GM03348 (cell line): ENCODE results near the gene AP2B1.
"Not testable (repeated sequence)": the region's sequence is repeated elsewhere in the genome, so short reads cannot be mapped to it uniquely, and the experiment has no call there.

Experiments used
- DNase-seq: peaks from one replicate; pipeline ENCODE4 v3.0.0; 2012; ENCODE audit warnings: low spot score

The AP2B1 gene

GRCh38 chr17:35748979-35749378 lies 161.9 kb downstream of the AP2B1 start:
- no peak for DNase-seq

GRCh38 chr17:35749560-35750412 lies 162.7 kb downstream of the AP2B1 start:
- peak; percentile 61 for DNase-seq

GRCh38 chr17:35750526-35751395 lies 163.6 kb downstream of the AP2B1 start:
- DNase-seq, result peak; percentile 39

GRCh38 chr17:35751541-35751940 lies 164.4 kb downstream of the AP2B1 start:
- DNase-seq, result not testable (repeated sequence)

GRCh38 chr17:35752471-35752870 lies 165.3 kb downstream of the AP2B1 start:
- no peak for DNase-seq

- DNase-seq, result no peak
Measured at GRCh38 chr17:35752945-35753764, 166.0 kb downstream of the AP2B1 start, which contains the start of gene GAS2L2. TSS of gene GAS2L2 (minus strand) at chr17:35753239. CDS start at chr17:35752850, 389 bp downstream.

GRCh38 chr17:35757243-35757642 lies 170.1 kb downstream of the AP2B1 start:
- no peak for DNase-seq

GRCh38 chr17:35760587-35760986 lies 173.5 kb downstream of the AP2B1 start, which contains the start of gene C17orf50:
TSS of gene C17orf50 (plus strand) at chr17:35760887. CDS start at chr17:35760942, 55 bp downstream.
- no peak for DNase-seq

- DNase-seq, result no peak
Measured at GRCh38 chr17:35761601-35762000, 174.5 kb downstream of the AP2B1 start.

- DNase-seq, result no peak
Measured at GRCh38 chr17:35763767-35764122, 176.6 kb downstream of the AP2B1 start.

GRCh38 chr17:35764123-35764991 lies 177.2 kb downstream of the AP2B1 start:
- peak; percentile 95 for DNase-seq

GRCh38 chr17:35765086-35765710 lies 178.1 kb downstream of the AP2B1 start:
- peak; percentile 34 for DNase-seq

- no peak for DNase-seq
Measured at GRCh38 chr17:35765756-35766488, 178.8 kb downstream of the AP2B1 start.

- no peak for DNase-seq
Measured at GRCh38 chr17:35766489-35766877, 179.4 kb downstream of the AP2B1 start.

- peak; percentile 83 for DNase-seq
Measured at GRCh38 chr17:35766903-35767510, 179.9 kb downstream of the AP2B1 start.

- no peak for DNase-seq
Measured at GRCh38 chr17:35768797-35769196, 181.7 kb downstream of the AP2B1 start.

GRCh38 chr17:35769895-35770486 lies 182.9 kb downstream of the AP2B1 start:
- no peak for DNase-seq

GRCh38 chr17:35773129-35773528 lies 186.0 kb downstream of the AP2B1 start:
- no peak for DNase-seq
